Activated CD4-positive, CD25-positive, alpha-beta regulatory T cell (primary cell): ENCODE results near the gene APMAP.

ENCODE experiments used
- DNase-seq, 4 experiments: peaks; one replicate each; lab custom pipeline; 2025; lab: John Stamatoyannopoulos, UW

APMAP gene

GRCh38 chr20:24965065-24965919, 27.3 kb downstream of the APMAP start:
- DNase-seq: no peak

GRCh38 chr20:24964506-24964840, 28.1 kb downstream of the APMAP start:
- DNase-seq: no peak

- DNase-seq: no peak
These were observed 28.7 kb downstream of the APMAP start for GRCh38 chr20:24963672-24964505.

- no peak for DNase-seq
These were observed 30.0 kb downstream of the APMAP start for GRCh38 chr20:24962510-24962909.

- DNase-seq: no peak
These were observed 30.4 kb downstream of the APMAP start for GRCh38 chr20:24962182-24962492.

- DNase-seq: no peak
These were observed 31.0 kb downstream of the APMAP start for GRCh38 chr20:24961384-24962181.

- no peak for DNase-seq
These were observed 31.7 kb downstream of the APMAP start for GRCh38 chr20:24960861-24961260.

- no peak for DNase-seq
These were observed 32.2 kb downstream of the APMAP start for GRCh38 chr20:24960302-24960801.

GRCh38 chr20:24959591-24960301, 32.8 kb downstream of the APMAP start:
- no peak for DNase-seq

- no peak for DNase-seq
These were observed 33.8 kb downstream of the APMAP start for GRCh38 chr20:24958506-24959385.

GRCh38 chr20:24957326-24958016, 35.1 kb downstream of the APMAP start:
- DNase-seq: no peak

- no peak for DNase-seq
These were observed 36.3 kb downstream of the APMAP start for GRCh38 chr20:24956001-24956841.

GRCh38 chr20:24955045-24955444, 37.5 kb downstream of the APMAP start:
- no peak for DNase-seq

GRCh38 chr20:24954566-24954965, 38.0 kb downstream of the APMAP start:
- DNase-seq: no peak

GRCh38 chr20:24954151-24954550, 38.4 kb downstream of the APMAP start:
- no peak for DNase-seq

- no peak for DNase-seq
These were observed 38.9 kb downstream of the APMAP start for GRCh38 chr20:24953621-24954133.

GRCh38 chr20:24953209-24953575, 39.4 kb downstream of the APMAP start:
- no peak for DNase-seq

GRCh38 chr20:24952376-24953208, 40.0 kb downstream of the APMAP start:
- no peak for DNase-seq
